ENCODE results near the gene RSPH9.

RSPH9 gene

GRCh38 chr6:43677759-43678158 lies 32.9 kb downstream of the RSPH9 start:
- no peaks in the 10 kb centered on the region for H3K9me3 ChIP-seq (ENCODE audit: insufficient read depth, low read depth, low read length)
- WGBS (ENCODE audit: extremely low coverage, insufficient coverage, insufficient read length) = no CpG with 5 or more reads among the region's 7 CpGs
- peaks cover 55 to 72% of the 10 kb centered on the region in 2 experiments for H3K36me3 ChIP-seq (ENCODE audit: control insufficient read depth in 1 of 2, insufficient read depth in 2 of 2, low read length in 2 of 2)
- no peak overlapping the region for H2BK120ac ChIP-seq (ENCODE audit: insufficient read depth, low read length, poor library complexity)
- H2BK5ac ChIP-seq (ENCODE audit: low read depth, low read length, poor library complexity) = no peak overlapping the region
- H4K12ac ChIP-seq (ENCODE audit: low read depth, low read length) = no peak overlapping the region
- H2AK5ac ChIP-seq (ENCODE audit: low read length) = no peak overlapping the region
- H3K14ac ChIP-seq (ENCODE audit: low read length) = no peak overlapping the region
- H3K9ac ChIP-seq (ENCODE audit: low read length) = no peak overlapping the region
- H4K8ac ChIP-seq (ENCODE audit: low read depth, low read length) = no peak overlapping the region
- H4K91ac ChIP-seq (ENCODE audit: low read depth, low read length) = no peak overlapping the region
- H3K4me1 ChIP-seq (ENCODE audit: control insufficient read depth in 1 of 2, insufficient read depth in 2 of 2, low read length in 2 of 2) = peaks cover 0 to 3% of the 10 kb centered on the region in 2 experiments
- no peak overlapping the region for H3K4me2 ChIP-seq (ENCODE audit: low read length)
- no peak for DNase-seq
- H3K4ac ChIP-seq (ENCODE audit: low read depth, low read length) = no peak overlapping the region
- H2BK12ac ChIP-seq (ENCODE audit: low read length) = no peak overlapping the region
- no peak overlapping the region for H3K4me3 ChIP-seq (ENCODE audit: low read depth, low read length)
- H3K27ac ChIP-seq (ENCODE audit: low read depth, low read length) = no peak overlapping the region
- no peaks in the 10 kb centered on the region for H3K79me1 ChIP-seq (ENCODE audit: low read length)
- H2AFZ ChIP-seq (ENCODE audit: insufficient read depth, low read length, poor library complexity) = no peak overlapping the region
- no peak overlapping the region for H3K23ac ChIP-seq (ENCODE audit: low read length)
- no peaks in the 10 kb centered on the region for H3K27me3 ChIP-seq (ENCODE audit: insufficient read depth, low read length)
- no peak overlapping the region for H3K18ac ChIP-seq (ENCODE audit: low read length)
- H3K79me2 ChIP-seq (ENCODE audit: control insufficient read depth, insufficient read depth, low read length, poor library complexity) = no peaks in the 10 kb centered on the region

GRCh38 chr6:43678341-43678740 lies 33.5 kb downstream of the RSPH9 start:
- WGBS (ENCODE audit: extremely low coverage, insufficient coverage, insufficient read length) = no CpG with 5 or more reads among the region's 7 CpGs
- Histone ChIP-seq H2AFZ (ENCODE audit: insufficient read depth, low read length, poor library complexity) (no peak overlapping the region), H3K4me1 (ENCODE audit: control insufficient read depth in 1 of 2, insufficient read depth in 2 of 2, low read length in 2 of 2) (peaks cover 4% of the 10 kb centered on the region in 2 experiments), H3K4ac (ENCODE audit: low read depth, low read length) (no peak overlapping the region), H2AK5ac (ENCODE audit: low read length) (no peak overlapping the region), H2BK120ac (ENCODE audit: insufficient read depth, low read length, poor library complexity) (no peak overlapping the region), H3K4me2 (ENCODE audit: low read length) (no peak overlapping the region), H3K18ac (ENCODE audit: low read length) (no peak overlapping the region), H3K9me3 (ENCODE audit: insufficient read depth, low read depth, low read length) (no peaks in the 10 kb centered on the region), H2BK12ac (ENCODE audit: low read length) (no peak overlapping the region), H3K14ac (ENCODE audit: low read length) (no peak overlapping the region), H3K4me3 (ENCODE audit: low read depth, low read length) (no peak overlapping the region), H3K79me1 (ENCODE audit: low read length) (no peaks in the 10 kb centered on the region), H4K91ac (ENCODE audit: low read depth, low read length) (no peak overlapping the region), H3K9ac (ENCODE audit: low read length) (no peak overlapping the region), H3K79me2 (ENCODE audit: control insufficient read depth, insufficient read depth, low read length, poor library complexity) (no peaks in the 10 kb centered on the region), H3K27ac (ENCODE audit: low read depth, low read length) (no peak overlapping the region), H3K36me3 (ENCODE audit: control insufficient read depth in 1 of 2, insufficient read depth in 2 of 2, low read length in 2 of 2) (peaks cover 52 to 69% of the 10 kb centered on the region in 2 experiments), H3K27me3 (ENCODE audit: insufficient read depth, low read length) (no peaks in the 10 kb centered on the region), H4K8ac (ENCODE audit: low read depth, low read length) (no peak overlapping the region), H2BK5ac (ENCODE audit: low read depth, low read length, poor library complexity) (no peak overlapping the region), H3K23ac (ENCODE audit: low read length) (no peak overlapping the region), H4K12ac (ENCODE audit: low read depth, low read length) (no peak overlapping the region)
- no peak for DNase-seq

- Histone ChIP-seq H4K12ac (ENCODE audit: low read depth, low read length) (no peak overlapping the region), H2BK120ac (ENCODE audit: insufficient read depth, low read length, poor library complexity) (no peak overlapping the region), H2AK5ac (ENCODE audit: low read length) (no peak overlapping the region), H3K4me1 (ENCODE audit: control insufficient read depth in 1 of 2, insufficient read depth in 2 of 2, low read length in 2 of 2) (peaks cover 4% of the 10 kb centered on the region in 2 experiments), H2BK12ac (ENCODE audit: low read length) (no peak overlapping the region), H2AFZ (ENCODE audit: insufficient read depth, low read length, poor library complexity) (no peak overlapping the region), H2BK5ac (ENCODE audit: low read depth, low read length, poor library complexity) (no peak overlapping the region), H3K9me3 (ENCODE audit: insufficient read depth, low read depth, low read length) (no peaks in the 10 kb centered on the region), H3K4me2 (ENCODE audit: low read length) (no peak overlapping the region), H4K91ac (ENCODE audit: low read depth, low read length) (no peak overlapping the region), H3K4me3 (ENCODE audit: low read depth, low read length) (no peak overlapping the region), H3K18ac (ENCODE audit: low read length) (no peak overlapping the region), H3K14ac (ENCODE audit: low read length) (no peak overlapping the region), H3K79me1 (ENCODE audit: low read length) (no peaks in the 10 kb centered on the region), H3K9ac (ENCODE audit: low read length) (no peak overlapping the region), H3K27ac (ENCODE audit: low read depth, low read length) (no peak overlapping the region), H3K79me2 (ENCODE audit: control insufficient read depth, insufficient read depth, low read length, poor library complexity) (no peaks in the 10 kb centered on the region), H3K27me3 (ENCODE audit: insufficient read depth, low read length) (no peaks in the 10 kb centered on the region), H3K4ac (ENCODE audit: low read depth, low read length) (no peak overlapping the region), H4K8ac (ENCODE audit: low read depth, low read length) (no peak overlapping the region), H3K23ac (ENCODE audit: low read length) (no peak overlapping the region), H3K36me3 (ENCODE audit: control insufficient read depth in 1 of 2, insufficient read depth in 2 of 2, low read length in 2 of 2) (peaks cover 44 to 62% of the 10 kb centered on the region in 2 experiments)
- WGBS (ENCODE audit: extremely low coverage, insufficient coverage, insufficient read length) = no CpG with 5 or more reads among the region's 6 CpGs
- no peak for DNase-seq
Observed at GRCh38 chr6:43679057-43679456, 34.2 kb downstream of the RSPH9 start.

- Histone ChIP-seq H3K4ac (ENCODE audit: low read depth, low read length) (no peak overlapping the region), H4K91ac (ENCODE audit: low read depth, low read length) (no peak overlapping the region), H2BK5ac (ENCODE audit: low read depth, low read length, poor library complexity) (no peak overlapping the region), H2AFZ (ENCODE audit: insufficient read depth, low read length, poor library complexity) (no peak overlapping the region), H3K18ac (ENCODE audit: low read length) (no peak overlapping the region), H3K79me2 (ENCODE audit: control insufficient read depth, insufficient read depth, low read length, poor library complexity) (no peaks in the 10 kb centered on the region), H4K12ac (ENCODE audit: low read depth, low read length) (no peak overlapping the region), H3K14ac (ENCODE audit: low read length) (no peak overlapping the region), H3K23ac (ENCODE audit: low read length) (no peak overlapping the region), H2AK5ac (ENCODE audit: low read length) (no peak overlapping the region), H3K36me3 (ENCODE audit: control insufficient read depth in 1 of 2, insufficient read depth in 2 of 2, low read length in 2 of 2) (peaks cover 32 to 47% of the 10 kb centered on the region in 2 experiments), H3K27ac (ENCODE audit: low read depth, low read length) (no peak overlapping the region), H3K4me1 (ENCODE audit: control insufficient read depth in 1 of 2, insufficient read depth in 2 of 2, low read length in 2 of 2) (peaks cover 4% of the 10 kb centered on the region in 2 experiments), H2BK120ac (ENCODE audit: insufficient read depth, low read length, poor library complexity) (no peak overlapping the region), H3K79me1 (ENCODE audit: low read length) (no peaks in the 10 kb centered on the region), H3K27me3 (ENCODE audit: insufficient read depth, low read length) (no peaks in the 10 kb centered on the region), H4K8ac (ENCODE audit: low read depth, low read length) (no peak overlapping the region), H3K4me2 (ENCODE audit: low read length) (no peak overlapping the region), H3K9me3 (ENCODE audit: insufficient read depth, low read depth, low read length) (no peaks in the 10 kb centered on the region), H3K4me3 (ENCODE audit: low read depth, low read length) (no peak overlapping the region), H2BK12ac (ENCODE audit: low read length) (no peak overlapping the region), H3K9ac (ENCODE audit: low read length) (no peak overlapping the region)
- DNase-seq = no peak
- no CpG with 5 or more reads among the region's 11 CpGs for WGBS (ENCODE audit: extremely low coverage, insufficient coverage, insufficient read length)
Observed at GRCh38 chr6:43680308-43681200, 35.7 kb downstream of the RSPH9 start.

All from trophoblast cell (in vitro differentiated cells and primary cell).